Hepatocyte (in vitro differentiated cells): ENCODE measurements around the gene SUMF2. TPM values are rescaled to one million over a fixed set of nuclear protein-coding genes. Genes with fewer than 3 reads are reported as not detected.
A peak's percentile ranks its signal among the peaks of the same experiment; 100 is the strongest.
"Not testable (repeated sequence)": the region's sequence is repeated elsewhere in the genome, so short reads cannot be mapped to it uniquely, and the experiment has no call there.

Experiments
- DNase-seq: peaks from one replicate; pipeline ENCODE4 v3.0.0-alpha.2; 2016; ENCODE audit warnings: low spot score
- H2AFZ ChIP-seq: fragments of 200-600 bp; sonication (generic); 2 replicates; pipeline ENCODE4 v1.6.0; 2016; ENCODE audit warnings: antibody characterized with exemption, mild to moderate bottlenecking
- H3K27ac ChIP-seq: fragments of 200-600 bp; sonication (generic); 2 replicates; pipeline ENCODE4 v1.5.1; 2016; ENCODE audit warnings: mild to moderate bottlenecking
- H3K27me3 ChIP-seq: fragments of 200-600 bp; sonication (generic); 2 replicates; pipeline ENCODE4 v1.6.1; 2016
- H3K36me3 ChIP-seq: fragments of 200-600 bp; sonication (generic); replicated peaks from 2 replicates; pipeline ENCODE4 v1.5.1; 2016; ENCODE audit warnings: low read depth; ENCODE audit not compliant: insufficient read depth
- H3K4me1 ChIP-seq: fragments of 200-600 bp; sonication (generic); 2 replicates; pipeline ENCODE4 v1.5.1; 2016; ENCODE audit warnings: mild to moderate bottlenecking, moderate library complexity; ENCODE audit not compliant: insufficient read depth
- H3K4me2 ChIP-seq: fragments of 200-600 bp; sonication (generic); 2 replicates; pipeline ENCODE4 v1.6.0; 2016
- H3K4me3 ChIP-seq: fragments of 200-600 bp; sonication (generic); 2 replicates; pipeline ENCODE4 v1.5.1; 2016; ENCODE audit warnings: mild to moderate bottlenecking
- H3K79me2 ChIP-seq: fragments of 200-600 bp; sonication (generic); 2 replicates; pipeline ENCODE4 v1.6.0; 2017; ENCODE audit warnings: mild to moderate bottlenecking
- H3K9me2 ChIP-seq: fragments of 200-600 bp; sonication (generic); replicated peaks from 2 replicates; pipeline ENCODE4 v1.6.0; 2017; ENCODE audit warnings: mild to moderate bottlenecking; ENCODE audit not compliant: insufficient read depth
- H3K9me3 ChIP-seq: fragments of 200-600 bp; sonication (generic); 2 replicates; pipeline ENCODE4 v1.5.1; 2016; ENCODE audit warnings: low read depth, mild to moderate bottlenecking
- H4K20me1 ChIP-seq: fragments of 200-600 bp; sonication (generic); 2 replicates; pipeline ENCODE4 v1.6.0; 2016; ENCODE audit warnings: mild to moderate bottlenecking; ENCODE audit not compliant: insufficient read depth, poor library complexity, severe bottlenecking
- CTCF ChIP-seq: fragments of 200-600 bp; sonication (generic); IDR thresholded peaks from 2 replicates; pipeline ENCODE4 v1.5.1; 2016; ENCODE audit warnings: antibody characterized with exemption, mild to moderate bottlenecking; ENCODE audit not compliant: poor library complexity
- EZH2 ChIP-seq: fragments of 200-600 bp; sonication (generic); IDR thresholded peaks from 2 replicates; pipeline ENCODE4 v1.6.1; 2016; ENCODE audit warnings: antibody characterized with exemption, mild to moderate bottlenecking, borderline replicate concordance
- EZH2phosphoT487 ChIP-seq: fragments of 200-600 bp; sonication (generic); IDR thresholded peaks from one replicate; pipeline ENCODE4 v1.6.1; 2018; ENCODE audit warnings: antibody characterized with exemption, mild to moderate bottlenecking, low read depth, moderate library complexity; ENCODE audit not compliant: unreplicated experiment, severe bottlenecking
- WGBS: methylation state at CpG from one replicate; pipeline ENCODE4 v1.1.6; 2016; ENCODE audit warnings: low lambda C conversion rate; ENCODE audit errors: missing lambda C conversion rate; 5-methylcytosine and 5-hydroxymethylcytosine counted together
- polyA plus RNA-seq: library from polyadenylated mRNA; unstranded; fragments of >200 nt; fragmentation: Nextera tagmentation; extraction: Ambion mirVana; gene quantifications from 2 replicates; pipeline ENCODE4 v1.2.1, GENCODE V29; 2016
- total RNA-seq: library from RNA; depleted of rRNA; stranded (reverse); fragments of >200 nt; gene quantifications from 2 replicates; pipeline ENCODE4 v1.2.3, GENCODE V29; 2014

Gene SUMF2
- total and polyA plus RNA-seq, 2 experiments from 2014 or later, result 161 to 181 TPM

GRCh38 chr7:56092789-56093531, 28.9 kb downstream of the SUMF2 start, which contains the start of gene PHKG1:
Gene PHKG1 (minus strand): TSS chr7:56092952. CDS start chr7:56088941, 4,011 bp downstream.
- Histone ChIP-seq H3K27ac (no peak within 1 kb of the TSS), H3K36me3 (no peaks in the 10 kb centered on the region), H3K9me2 (no peaks in the 10 kb centered on the region), H3K4me1 (no peaks in the 10 kb centered on the region), H3K4me3 (no peak within 1 kb of the TSS), H3K4me2 (no peak within 1 kb of the TSS), H3K79me2 (no peaks in the 10 kb centered on the region), H4K20me1 (no peaks in the 10 kb centered on the region), H3K9me3 (no peaks in the 10 kb centered on the region), H3K27me3 (no peaks in the 10 kb centered on the region), H2AFZ (no peak within 1 kb of the TSS)
- DNase-seq, result no peak
- 73% methylated on average over 19 of the region's 19 CpGs for WGBS
- TF ChIP-seq CTCF (peak; percentile 35), EZH2 (no peak), EZH2phosphoT487 (no peak)

- Histone ChIP-seq H3K4me3 (no peak overlapping the region), H4K20me1 (no peaks in the 10 kb centered on the region), H3K36me3 (no peaks in the 10 kb centered on the region), H3K27ac (no peak overlapping the region), H2AFZ (no peak overlapping the region), H3K9me3 (no peaks in the 10 kb centered on the region), H3K4me1 (no peaks in the 10 kb centered on the region), H3K27me3 (no peaks in the 10 kb centered on the region), H3K9me2 (no peaks in the 10 kb centered on the region), H3K4me2 (no peak overlapping the region), H3K79me2 (no peaks in the 10 kb centered on the region)
- TF ChIP-seq EZH2phosphoT487, result no peak
- 80% methylated on average over 5 of the region's 5 CpGs for WGBS
- no peak for DNase-seq
Observed at GRCh38 chr7:56097700-56098099, 33.6 kb downstream of the SUMF2 start.

GRCh38 chr7:56098187-56099008, 34.3 kb downstream of the SUMF2 start:
- not testable (repeated sequence) for H3K4me2 ChIP-seq, H3K79me2 ChIP-seq, H4K20me1 ChIP-seq, H3K9me3 ChIP-seq, H3K27me3 ChIP-seq, DNase-seq, H3K36me3 ChIP-seq, H3K9me2 ChIP-seq, H3K27ac ChIP-seq, H3K4me1 ChIP-seq, H2AFZ ChIP-seq, H3K4me3 ChIP-seq
- 98% methylated on average over 8 of the region's 8 CpGs for WGBS

GRCh38 chr7:56099653-56100052, 35.6 kb downstream of the SUMF2 start:
- no peaks in the 10 kb centered on the region for H3K4me1 ChIP-seq
- no peaks in the 10 kb centered on the region for H3K79me2 ChIP-seq
- no peaks in the 10 kb centered on the region for H3K9me2 ChIP-seq
- no peaks in the 10 kb centered on the region for H4K20me1 ChIP-seq
- H3K4me3 ChIP-seq, result no peak overlapping the region
- H3K36me3 ChIP-seq, result no peaks in the 10 kb centered on the region
- H3K27ac ChIP-seq, result no peak overlapping the region
- no peaks in the 10 kb centered on the region for H3K9me3 ChIP-seq
- H3K4me2 ChIP-seq, result no peak overlapping the region
- 79% methylated on average over 3 of the region's 3 CpGs for WGBS
- no peak for DNase-seq
- H3K27me3 ChIP-seq, result no peaks in the 10 kb centered on the region
- H2AFZ ChIP-seq, result no peak overlapping the region
- TF ChIP-seq EZH2phosphoT487, result no peak

GRCh38 chr7:56104138-56104537, 40.1 kb downstream of the SUMF2 start:
- DNase-seq, H3K4me1 ChIP-seq, H3K9me3 ChIP-seq, H3K36me3 ChIP-seq, H3K4me3 ChIP-seq, H3K4me2 ChIP-seq, H3K27ac ChIP-seq, H3K27me3 ChIP-seq, H3K9me2 ChIP-seq, H2AFZ ChIP-seq, H4K20me1 ChIP-seq: not testable (repeated sequence)
- peaks cover 10% of the 10 kb centered on the region for H3K79me2 ChIP-seq
- WGBS, result 88% methylated on average over 9 of the region's 9 CpGs
